HG03139 (cell line): Measurements from ENCODE around the gene CCL20.

Experiments used
- ATAC-seq: cut with Tn5 transposase; IDR thresholded peaks from one replicate; pipeline ENCODE4 v1.9.1; 2021; ENCODE audit not compliant: unreplicated experiment

CCL20 gene

GRCh38 chr2:227802882-227803281, 10.8 kb upstream of the CCL20 start:
- no peak for ATAC-seq

GRCh38 chr2:227804975-227805374, 8.7 kb upstream of the CCL20 start:
- ATAC-seq: no peak

- ATAC-seq: no peak
Measured at GRCh38 chr2:227805578-227805977, 8.1 kb upstream of the CCL20 start.

GRCh38 chr2:227808936-227809335, 4.7 kb upstream of the CCL20 start:
- ATAC-seq: no peak

GRCh38 chr2:227812001-227812400, 1.6 kb upstream of the CCL20 start:
- no peak for ATAC-seq

GRCh38 chr2:227813229-227813561, 447 bp upstream of the CCL20 start:
- ATAC-seq: no peak

GRCh38 chr2:227815066-227815465, 1.4 kb downstream of the CCL20 start:
- ATAC-seq: no peak

GRCh38 chr2:227816507-227817294, 3.1 kb downstream of the CCL20 start:
- ATAC-seq: no peak

GRCh38 chr2:227817336-227817735, 3.7 kb downstream of the CCL20 start:
- ATAC-seq: no peak

GRCh38 chr2:227817850-227818674, 4.4 kb downstream of the CCL20 start:
- ATAC-seq: no peak

GRCh38 chr2:227818675-227819397, 5.2 kb downstream of the CCL20 start:
- no peak for ATAC-seq

- ATAC-seq: no peak
Measured at GRCh38 chr2:227819398-227819697, 5.7 kb downstream of the CCL20 start.

GRCh38 chr2:227821043-227821942, 7.7 kb downstream of the CCL20 start:
- ATAC-seq: no peak

GRCh38 chr2:227822416-227823003, 8.9 kb downstream of the CCL20 start:
- no peak for ATAC-seq

- no peak for ATAC-seq
Measured at GRCh38 chr2:227823922-227824321, 10.3 kb downstream of the CCL20 start.

GRCh38 chr2:227824711-227825110, 11.1 kb downstream of the CCL20 start:
- ATAC-seq: no peak

GRCh38 chr2:227826019-227826521, 12.4 kb downstream of the CCL20 start:
- no peak for ATAC-seq

GRCh38 chr2:227826563-227826962, 12.9 kb downstream of the CCL20 start:
- ATAC-seq: no peak

GRCh38 chr2:227827143-227827542, 13.5 kb downstream of the CCL20 start:
- no peak for ATAC-seq

GRCh38 chr2:227828477-227828912, 14.9 kb downstream of the CCL20 start:
- no peak for ATAC-seq
